Karpas-422 (cell line): Measurements from ENCODE around the gene BMERB1. TPM values are rescaled to one million over a fixed set of nuclear protein-coding genes. Genes with fewer than 3 reads are reported as not detected.
"Not testable (repeated sequence)": the region's sequence is repeated elsewhere in the genome, so short reads cannot be mapped to it uniquely, and the experiment has no call there.

Experiments used
- DNase-seq: peaks from one replicate; pipeline ENCODE4 v3.0.0-alpha.2; 2015
- H2AFZ ChIP-seq: fragments of 200-600 bp; sonication (generic); 2 replicates; pipeline ENCODE4 v1.6.1; 2014; ENCODE audit warnings: antibody characterized with exemption, low read length, mixed read lengths
- H3K27ac ChIP-seq: fragments of 200-600 bp; sonication (generic); 2 replicates; pipeline ENCODE4 v1.5.1; 2014; ENCODE audit warnings: mild to moderate bottlenecking, low read length, moderate library complexity
- H3K27me3 ChIP-seq: fragments of 200-600 bp; sonication (generic); 2 replicates; pipeline ENCODE4 v1.6.1; 2014; ENCODE audit warnings: low read length, mixed read lengths
- H3K36me3 ChIP-seq: fragments of 200-600 bp; sonication (generic); 2 replicates; pipeline ENCODE4 v1.6.1; 2014; ENCODE audit warnings: low read length, mixed read lengths; ENCODE audit not compliant: insufficient read depth
- H3K4me1 ChIP-seq: fragments of 200-600 bp; sonication (generic); 2 replicates; pipeline ENCODE4 v1.6.1; 2014; ENCODE audit warnings: mild to moderate bottlenecking, low read length, mixed read lengths
- H3K4me2 ChIP-seq: fragments of 200-600 bp; sonication (generic); 2 replicates; pipeline ENCODE4 v1.6.1; 2014; ENCODE audit warnings: low read length, low read depth, mild to moderate bottlenecking; ENCODE audit not compliant: poor library complexity, severe bottlenecking
- H3K4me3 ChIP-seq: fragments of 200-600 bp; sonication (generic); 2 replicates; pipeline ENCODE4 v1.5.1; 2014; ENCODE audit warnings: mild to moderate bottlenecking, antibody characterized with exemption, low read length, mixed read lengths
- H3K79me2 ChIP-seq: fragments of 200-600 bp; sonication (generic); 2 replicates; pipeline ENCODE4 v1.6.1; 2014; ENCODE audit warnings: mild to moderate bottlenecking, low read length, mixed read lengths
- H3K9ac ChIP-seq: fragments of 200-600 bp; sonication (generic); 2 replicates; pipeline ENCODE4 v1.6.0; 2014; ENCODE audit warnings: low read length
- H3K9me2 ChIP-seq: fragments of 200-600 bp; sonication (generic), shearing (Covaris generic); replicated peaks from 2 replicates; pipeline ENCODE4 v1.6.0; 2014; ENCODE audit warnings: mild to moderate bottlenecking, low read length, moderate library complexity; ENCODE audit not compliant: insufficient read depth
- H3K9me3 ChIP-seq: fragments of 300-700, 200-600 bp; sonication (generic); 2 replicates; pipeline ENCODE4 v1.6.1; 2014; ENCODE audit warnings: low read length, mixed read lengths
- H4K20me1 ChIP-seq: fragments of 200-600 bp; sonication (generic); 2 replicates; pipeline ENCODE4 v1.6.1; 2014; ENCODE audit warnings: mild to moderate bottlenecking, antibody characterized with exemption, low read length, low read depth; ENCODE audit not compliant: insufficient read depth
- total RNA-seq: library from RNA; depleted of rRNA; stranded (reverse); fragments of >200 nt; shearing (Covaris generic); gene quantifications from 2 replicates; pipeline ENCODE4 v1.2.3, GENCODE V29; 2014; ENCODE audit warnings: low replicate concordance

The BMERB1 gene
- total RNA-seq, 1 experiment from 2014 or later = 0.22 TPM

DNA sequence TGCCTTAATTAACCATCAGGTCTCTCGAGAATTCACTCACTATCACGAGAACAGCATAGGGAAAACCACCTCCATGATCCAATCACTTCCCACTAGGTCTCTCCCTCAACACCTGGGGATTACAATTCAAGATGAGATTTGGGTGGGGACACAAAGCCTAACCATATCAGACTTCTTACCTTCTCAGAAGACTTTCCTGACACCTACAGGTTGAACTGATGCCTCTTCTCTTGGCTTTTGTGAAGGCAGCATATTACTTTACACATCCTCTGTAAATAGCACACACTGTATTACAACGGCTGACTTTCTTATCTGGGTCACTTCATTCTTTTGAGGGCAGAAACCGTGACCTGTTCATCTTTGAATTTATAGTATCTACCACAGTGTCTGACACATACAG, 23.6 kb downstream of the BMERB1 start:
- H3K4me2 ChIP-seq = no peak overlapping the region
- H3K36me3 ChIP-seq = no peaks in the 10 kb centered on the region
- no peak overlapping the region for H2AFZ ChIP-seq
- no peaks in the 10 kb centered on the region for H3K9me3 ChIP-seq
- no peak overlapping the region for H3K4me3 ChIP-seq
- no peak overlapping the region for H3K27ac ChIP-seq
- peak; percentile 65 for DNase-seq
- H3K27me3 ChIP-seq = no peaks in the 10 kb centered on the region
- H4K20me1 ChIP-seq = no peaks in the 10 kb centered on the region
- H3K4me1 ChIP-seq = no peaks in the 10 kb centered on the region
- no peaks in the 10 kb centered on the region for H3K9me2 ChIP-seq
- H3K79me2 ChIP-seq = no peaks in the 10 kb centered on the region
- no peak overlapping the region for H3K9ac ChIP-seq

- Histone ChIP-seq H3K4me3 (no peak overlapping the region), H3K9ac (no peak overlapping the region), H3K79me2 (no peaks in the 10 kb centered on the region), H3K4me2 (no peak overlapping the region), H3K9me3 (no peaks in the 10 kb centered on the region), H3K4me1 (no peaks in the 10 kb centered on the region), H2AFZ (no peak overlapping the region), H3K27me3 (no peaks in the 10 kb centered on the region), H3K27ac (no peak overlapping the region), H3K9me2 (no peaks in the 10 kb centered on the region), H4K20me1 (no peaks in the 10 kb centered on the region), H3K36me3 (no peaks in the 10 kb centered on the region)
- DNase-seq = no peak
These were observed 25.4 kb downstream of the BMERB1 start for GRCh38 chr16:15459791-15460190.

DNA sequence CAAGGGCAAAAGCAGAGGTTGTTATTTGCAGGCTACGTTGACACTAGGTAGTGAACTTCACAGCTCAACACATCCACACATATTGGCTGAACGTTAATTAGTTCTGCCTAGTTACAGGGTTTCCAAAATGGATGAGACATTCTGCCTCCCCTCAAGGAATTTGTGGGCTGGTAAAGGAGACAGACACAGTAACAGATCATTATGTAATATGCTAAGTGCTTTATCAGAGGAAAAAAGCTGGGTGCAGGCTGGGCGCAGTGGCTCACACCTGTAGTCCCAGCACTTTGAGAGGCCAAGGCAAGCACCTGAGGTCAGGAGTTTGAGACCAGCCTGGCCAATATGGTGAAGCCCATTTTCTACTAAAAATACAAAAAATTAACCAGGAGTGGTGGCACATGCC, 26.2 kb downstream of the BMERB1 start:
- Histone ChIP-seq H2AFZ (no peak overlapping the region), H3K4me3 (no peak overlapping the region), H3K36me3 (no peaks in the 10 kb centered on the region), H3K9me3 (no peaks in the 10 kb centered on the region), H3K4me1 (no peaks in the 10 kb centered on the region), H3K27me3 (no peaks in the 10 kb centered on the region), H3K79me2 (no peaks in the 10 kb centered on the region), H3K9me2 (no peaks in the 10 kb centered on the region), H3K27ac (no peak overlapping the region), H3K9ac (no peak overlapping the region), H4K20me1 (no peaks in the 10 kb centered on the region), H3K4me2 (no peak overlapping the region)
- DNase-seq = no peak

GRCh38 chr16:15461376-15461775, 27.0 kb downstream of the BMERB1 start:
- Histone ChIP-seq H3K9me2 (no peaks in the 10 kb centered on the region), H3K9me3 (no peaks in the 10 kb centered on the region), H3K4me1 (no peaks in the 10 kb centered on the region), H4K20me1 (no peaks in the 10 kb centered on the region), H2AFZ (no peak overlapping the region), H3K27ac (no peak overlapping the region), H3K79me2 (no peaks in the 10 kb centered on the region), H3K4me2 (no peak overlapping the region), H3K9ac (no peak overlapping the region), H3K4me3 (no peak overlapping the region), H3K27me3 (no peaks in the 10 kb centered on the region), H3K36me3 (no peaks in the 10 kb centered on the region)
- DNase-seq = no peak

- H3K4me2 ChIP-seq = no peak overlapping the region
- no peaks in the 10 kb centered on the region for H3K9me2 ChIP-seq
- no peaks in the 10 kb centered on the region for H4K20me1 ChIP-seq
- H3K79me2 ChIP-seq = no peaks in the 10 kb centered on the region
- peaks cover 4% of the 10 kb centered on the region; the same call in 1 of the 2 replicates for H3K9me3 ChIP-seq
- H3K27ac ChIP-seq = no peak overlapping the region
- no peak overlapping the region for H3K4me3 ChIP-seq
- no peak overlapping the region for H2AFZ ChIP-seq
- no peaks in the 10 kb centered on the region; the same call in 1 of the 2 replicates for H3K4me1 ChIP-seq
- no peaks in the 10 kb centered on the region for H3K36me3 ChIP-seq
- DNase-seq = no peak
- no peak overlapping the region for H3K9ac ChIP-seq
- H3K27me3 ChIP-seq = no peaks in the 10 kb centered on the region
These were observed 30.2 kb downstream of the BMERB1 start for GRCh38 chr16:15464401-15465186.

- Histone ChIP-seq H3K4me2 (no peak overlapping the region), H3K9ac (no peak overlapping the region), H3K27me3 (no peaks in the 10 kb centered on the region), H2AFZ (no peak overlapping the region), H3K4me3 (no peak overlapping the region), H4K20me1 (no peaks in the 10 kb centered on the region), H3K4me1 (no peaks in the 10 kb centered on the region; the same call in 1 of the 2 replicates), H3K9me2 (no peaks in the 10 kb centered on the region), H3K27ac (no peak overlapping the region), H3K9me3 (peaks cover 4% of the 10 kb centered on the region; the same call in 1 of the 2 replicates), H3K36me3 (no peaks in the 10 kb centered on the region), H3K79me2 (no peaks in the 10 kb centered on the region)
- no peak for DNase-seq
These were observed 31.7 kb downstream of the BMERB1 start for GRCh38 chr16:15466131-15466530.

DNA sequence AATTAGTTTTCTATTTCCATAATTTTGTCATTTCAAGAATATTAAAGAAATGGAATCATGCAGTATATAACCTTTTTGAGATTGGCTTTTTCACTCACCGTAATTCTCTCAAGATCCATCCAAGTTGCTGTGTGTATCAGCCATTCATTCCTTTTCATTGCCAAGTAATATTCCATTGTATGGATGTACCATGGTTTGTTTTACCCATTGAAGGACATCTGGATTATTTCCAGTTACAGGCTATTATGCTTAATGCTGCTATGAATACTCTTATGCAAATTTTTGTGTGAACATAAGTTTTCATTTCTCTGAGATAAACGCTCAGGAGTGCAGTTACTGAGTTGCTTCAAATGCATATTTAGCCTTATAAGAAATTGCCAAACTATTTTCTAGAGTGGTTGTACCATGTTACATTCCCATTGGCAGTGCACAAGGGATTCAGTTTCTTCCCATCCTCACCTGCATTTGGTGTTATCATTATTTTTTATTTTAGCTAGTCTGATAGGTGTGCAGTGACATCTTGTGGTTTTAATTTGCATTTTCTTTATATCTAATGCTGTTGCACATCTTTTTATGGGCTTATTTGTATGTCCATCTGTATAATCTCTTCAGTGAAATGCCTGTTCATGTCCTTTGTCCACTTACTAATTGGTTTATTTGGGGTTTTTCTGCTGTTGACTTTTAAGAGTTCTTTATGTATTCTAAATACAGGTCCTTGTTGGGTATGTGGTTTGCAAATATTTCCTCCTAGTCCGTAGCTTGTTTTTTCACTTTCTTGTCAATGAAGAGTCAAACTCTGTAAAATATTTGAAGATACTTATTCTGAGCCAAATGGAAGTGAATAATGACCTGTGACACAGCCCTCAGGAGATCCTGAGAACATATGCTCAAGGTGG, 32.7 kb downstream of the BMERB1 start:
- Histone ChIP-seq H3K79me2 (no peaks in the 10 kb centered on the region), H3K9me2 (no peaks in the 10 kb centered on the region), H3K4me3 (no peak overlapping the region), H3K9ac (no peak overlapping the region), H2AFZ (no peak overlapping the region), H3K4me1 (no peaks in the 10 kb centered on the region; the same call in 1 of the 2 replicates), H4K20me1 (no peaks in the 10 kb centered on the region), H3K9me3 (peaks cover 4% of the 10 kb centered on the region; the same call in 1 of the 2 replicates), H3K36me3 (no peaks in the 10 kb centered on the region), H3K4me2 (no peak overlapping the region), H3K27ac (no peak overlapping the region), H3K27me3 (no peaks in the 10 kb centered on the region)
- DNase-seq = peak; percentile 62

GRCh38 chr16:15476971-15477370, 42.6 kb downstream of the BMERB1 start:
- not testable (repeated sequence) for H3K27me3 ChIP-seq, H3K27ac ChIP-seq, H4K20me1 ChIP-seq, H3K4me3 ChIP-seq, H3K4me2 ChIP-seq, H3K9me3 ChIP-seq, H3K79me2 ChIP-seq, H3K36me3 ChIP-seq, H2AFZ ChIP-seq, DNase-seq, H3K9me2 ChIP-seq, H3K9ac ChIP-seq, H3K4me1 ChIP-seq
